Neural progenitor cell (in vitro differentiated cells): ENCODE results near the gene METTL14. TPM values are rescaled to one million over a fixed set of nuclear protein-coding genes. Genes with fewer than 3 reads are reported as not detected.

Experiments used
- DNase-seq: peaks from one replicate; pipeline ENCODE4 v3.0.0-alpha.2; 2016; ENCODE audit warnings: low spot score
- H2AFZ ChIP-seq: fragments of 200-600 bp; sonication (generic); replicated peaks from 2 replicates; pipeline ENCODE4 v1.6.1; 2016; ENCODE audit warnings: antibody characterized with exemption
- H3F3A ChIP-seq: fragments of 200-600 bp; sonication (generic); 2 replicates; pipeline ENCODE4 v1.6.1; 2016; ENCODE audit warnings: antibody characterized with exemption, low read depth
- H3K27ac ChIP-seq: fragments of 200-600 bp; sonication (generic); 2 replicates; pipeline ENCODE4 v1.5.1; 2016; ENCODE audit warnings: mild to moderate bottlenecking
- H3K27me3 ChIP-seq: fragments of 200-600 bp; sonication (generic); 2 replicates; pipeline ENCODE4 v1.6.1; 2016; ENCODE audit warnings: mild to moderate bottlenecking, moderate library complexity
- H3K36me3 ChIP-seq: fragments of 200-600 bp; sonication (generic); 2 replicates; pipeline ENCODE4 v1.5.1; 2016
- H3K4me1 ChIP-seq: fragments of 200-600 bp; sonication (generic); 2 replicates; pipeline ENCODE4 v1.6.1; 2016; ENCODE audit warnings: mixed run types
- H3K4me2 ChIP-seq: fragments of 200-600 bp; sonication (generic); 2 replicates; pipeline ENCODE4 v1.6.1; 2016
- H3K4me3 ChIP-seq: fragments of 200-600 bp; sonication (generic); 2 replicates; pipeline ENCODE4 v1.5.1; 2016
- H3K79me2 ChIP-seq: fragments of 200-600 bp; sonication (generic); 2 replicates; pipeline ENCODE4 v1.6.1; 2016; ENCODE audit warnings: low read depth
- H3K9ac ChIP-seq: fragments of 200-600 bp; sonication (generic); 2 replicates; pipeline ENCODE4 v1.6.1; 2016
- H3K9me3 ChIP-seq: fragments of 200-600 bp; sonication (generic); 2 replicates; pipeline ENCODE4 v1.5.1; 2016; ENCODE audit warnings: low read depth
- H4K20me1 ChIP-seq: fragments of 200-600 bp; sonication (generic); 2 replicates; pipeline ENCODE4 v1.6.1; 2016; ENCODE audit warnings: low read depth
- H3K27ac Mint-ChIP-seq: 3 replicates; pipeline ENCODE4 v1.8.0; 2021; ENCODE audit warnings: mixed read lengths
- H3K27me3 Mint-ChIP-seq: 2 replicates; pipeline ENCODE4 v1.8.0; 2022; ENCODE audit warnings: low read depth, mild to moderate bottlenecking, inconsistent platforms, moderate library complexity, mixed read lengths; ENCODE audit not compliant: insufficient read depth
- H3K36me3 Mint-ChIP-seq: 3 replicates; pipeline ENCODE4 v1.8.0; 2021; ENCODE audit warnings: mixed read lengths
- H3K4me1 Mint-ChIP-seq: 3 replicates; pipeline ENCODE4 v1.8.0; 2021; ENCODE audit warnings: mixed read lengths
- H3K4me3 Mint-ChIP-seq: 3 replicates; pipeline ENCODE4 v1.8.0; 2021; ENCODE audit warnings: mild to moderate bottlenecking, moderate library complexity, mixed read lengths
- H3K9me3 Mint-ChIP-seq: 3 replicates; pipeline ENCODE4 v1.8.0; 2020; ENCODE audit warnings: mixed read lengths
- EZH2 ChIP-seq: fragments of 200-600 bp; sonication (generic); IDR thresholded peaks from 2 replicates; pipeline ENCODE4 v1.6.1; 2017; ENCODE audit warnings: antibody characterized with exemption, mild to moderate bottlenecking, moderate library complexity
- EZH2phosphoT487 ChIP-seq: fragments of 200-600 bp; sonication (generic); IDR thresholded peaks from 2 replicates; pipeline ENCODE4 v1.6.1; 2017; ENCODE audit warnings: antibody characterized with exemption
- total RNA-seq: library from RNA; depleted of rRNA; stranded (reverse); fragments of >200 nt; gene quantifications from 2 replicates; pipeline ENCODE4 v1.2.3, GENCODE V29; 2015; ENCODE audit warnings: low replicate concordance
- TF ChIP-seq, protein P1 (sequence below): fragments of 200-600 bp; sonication (generic); IDR thresholded peaks from 2 replicates; pipeline ENCODE4 v1.5.1; 2017; ENCODE audit warnings: antibody characterized with exemption, mild to moderate bottlenecking

METTL14 gene
- total RNA-seq, 1 donor from 2014 or later, result 43.2 TPM

DNA sequence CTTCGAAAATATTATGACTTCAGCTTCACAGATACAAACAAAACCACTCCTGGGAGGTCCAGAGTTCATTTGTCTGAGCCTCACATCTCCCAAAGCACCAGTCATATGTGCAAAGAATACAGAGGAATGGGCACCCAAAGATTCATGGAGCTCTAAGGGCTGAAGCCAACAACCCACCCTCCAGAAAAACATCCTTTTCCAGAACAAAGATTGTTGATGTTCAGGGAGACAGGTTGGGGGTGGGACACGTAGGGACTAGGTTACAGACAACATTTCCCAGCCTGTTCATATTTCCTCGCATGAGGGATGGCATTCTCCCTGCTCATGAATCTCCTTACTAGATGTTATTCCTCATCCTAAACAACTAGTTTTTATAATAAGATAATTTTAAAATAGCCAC lies 71.2 kb downstream of the METTL14 start:
- Mint-ChIP-seq H3K36me3 (peaks cover under 1% of the 10 kb centered on the region), H3K27ac (no peak overlapping the region), H3K4me1 (peaks cover 3% of the 10 kb centered on the region), H3K4me3 (no peak overlapping the region), H3K9me3 (no peaks in the 10 kb centered on the region), H3K27me3 (no peaks in the 10 kb centered on the region)
- no peak for TF ChIP-seq EZH2phosphoT487
- TF ChIP-seq, protein P1, sequence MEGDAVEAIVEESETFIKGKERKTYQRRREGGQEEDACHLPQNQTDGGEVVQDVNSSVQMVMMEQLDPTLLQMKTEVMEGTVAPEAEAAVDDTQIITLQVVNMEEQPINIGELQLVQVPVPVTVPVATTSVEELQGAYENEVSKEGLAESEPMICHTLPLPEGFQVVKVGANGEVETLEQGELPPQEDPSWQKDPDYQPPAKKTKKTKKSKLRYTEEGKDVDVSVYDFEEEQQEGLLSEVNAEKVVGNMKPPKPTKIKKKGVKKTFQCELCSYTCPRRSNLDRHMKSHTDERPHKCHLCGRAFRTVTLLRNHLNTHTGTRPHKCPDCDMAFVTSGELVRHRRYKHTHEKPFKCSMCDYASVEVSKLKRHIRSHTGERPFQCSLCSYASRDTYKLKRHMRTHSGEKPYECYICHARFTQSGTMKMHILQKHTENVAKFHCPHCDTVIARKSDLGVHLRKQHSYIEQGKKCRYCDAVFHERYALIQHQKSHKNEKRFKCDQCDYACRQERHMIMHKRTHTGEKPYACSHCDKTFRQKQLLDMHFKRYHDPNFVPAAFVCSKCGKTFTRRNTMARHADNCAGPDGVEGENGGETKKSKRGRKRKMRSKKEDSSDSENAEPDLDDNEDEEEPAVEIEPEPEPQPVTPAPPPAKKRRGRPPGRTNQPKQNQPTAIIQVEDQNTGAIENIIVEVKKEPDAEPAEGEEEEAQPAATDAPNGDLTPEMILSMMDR, result no peak
- TF ChIP-seq EZH2, result no peak
- Histone ChIP-seq H3K9me3 (no peaks in the 10 kb centered on the region), H3K9ac (no peak overlapping the region), H3F3A (no peaks in the 10 kb centered on the region), H3K27me3 (no peaks in the 10 kb centered on the region), H2AFZ (no peak overlapping the region), H3K4me3 (no peak overlapping the region), H3K27ac (no peak overlapping the region), H3K4me1 (no peaks in the 10 kb centered on the region), H3K4me2 (no peak overlapping the region), H3K79me2 (no peaks in the 10 kb centered on the region), H4K20me1 (no peaks in the 10 kb centered on the region), H3K36me3 (no peaks in the 10 kb centered on the region)
- no peak for DNase-seq

DNA sequence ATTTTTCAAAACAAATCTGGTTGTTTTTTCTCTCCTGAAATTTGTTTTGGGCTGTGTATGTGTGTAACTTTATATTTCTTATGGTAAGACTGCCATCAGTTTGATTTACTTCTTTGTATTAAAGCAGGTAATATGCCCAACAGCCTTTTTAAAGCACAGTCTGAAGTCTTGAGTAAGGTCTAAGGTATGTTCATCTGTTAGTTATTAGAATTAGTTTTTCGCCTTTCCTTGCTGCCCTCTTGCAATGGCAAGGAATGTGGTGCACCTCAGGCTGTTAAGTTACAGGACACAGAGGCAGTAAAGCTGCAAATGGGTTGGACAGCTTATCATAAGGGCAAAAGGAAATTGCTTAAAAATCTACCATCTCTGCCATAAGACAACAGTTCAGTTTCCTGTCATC lies 71.8 kb downstream of the METTL14 start:
- Histone ChIP-seq H2AFZ (no peak overlapping the region), H3K9me3 (no peaks in the 10 kb centered on the region), H3K4me1 (no peaks in the 10 kb centered on the region), H3K4me2 (no peak overlapping the region), H3K9ac (no peak overlapping the region), H3K27ac (no peak overlapping the region), H3K4me3 (no peak overlapping the region), H4K20me1 (no peaks in the 10 kb centered on the region), H3F3A (no peaks in the 10 kb centered on the region), H3K79me2 (no peaks in the 10 kb centered on the region), H3K36me3 (no peaks in the 10 kb centered on the region), H3K27me3 (no peaks in the 10 kb centered on the region)
- Mint-ChIP-seq H3K9me3 (no peaks in the 10 kb centered on the region), H3K4me1 (peaks cover 3% of the 10 kb centered on the region), H3K4me3 (no peak overlapping the region), H3K36me3 (no peaks in the 10 kb centered on the region), H3K27me3 (no peaks in the 10 kb centered on the region), H3K27ac (no peak overlapping the region)
- TF ChIP-seq EZH2phosphoT487 (no peak), EZH2 (no peak)
- TF ChIP-seq, protein P1, result no peak
- no peak for DNase-seq

DNA sequence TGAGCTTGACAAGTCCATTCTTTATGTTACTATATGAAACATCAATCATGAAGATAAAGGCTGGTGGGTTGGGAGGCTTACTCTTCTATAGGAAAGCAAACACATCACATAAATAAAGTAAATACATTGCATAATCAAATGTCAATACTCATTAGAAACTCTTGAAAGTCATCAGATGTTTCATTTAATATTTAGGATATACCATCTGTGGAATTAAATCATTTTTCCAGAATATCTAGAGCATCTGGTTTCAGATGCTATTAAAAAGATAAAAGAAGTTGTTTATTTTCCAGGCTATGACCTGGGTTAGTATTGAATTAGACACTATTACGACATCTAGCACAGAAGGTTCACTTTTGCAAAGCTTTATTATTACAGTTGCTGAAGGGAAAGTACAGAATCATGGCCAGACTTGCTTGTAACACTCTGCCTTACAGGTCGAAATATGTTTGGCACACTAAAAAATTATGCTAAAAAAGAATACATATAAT lies 72.6 kb downstream of the METTL14 start:
- Mint-ChIP-seq H3K4me1 (peaks cover 3% of the 10 kb centered on the region), H3K27me3 (no peaks in the 10 kb centered on the region)

More for the DNA sequence above, 72.6 kb downstream of the METTL14 start:
- Mint-ChIP-seq H3K27ac (no peak overlapping the region), H3K4me3 (no peak overlapping the region), H3K9me3 (no peaks in the 10 kb centered on the region), H3K36me3 (no peaks in the 10 kb centered on the region)
- Histone ChIP-seq H3K27me3 (no peaks in the 10 kb centered on the region), H2AFZ (no peak overlapping the region), H3K9ac (no peak overlapping the region), H3K9me3 (no peaks in the 10 kb centered on the region), H3K79me2 (no peaks in the 10 kb centered on the region), H3K27ac (no peak overlapping the region), H3K4me1 (no peaks in the 10 kb centered on the region), H3F3A (no peaks in the 10 kb centered on the region), H4K20me1 (no peaks in the 10 kb centered on the region), H3K36me3 (no peaks in the 10 kb centered on the region), H3K4me3 (no peak overlapping the region), H3K4me2 (no peak overlapping the region)
- no peak for DNase-seq
- TF ChIP-seq, protein P1, result no peak
- TF ChIP-seq EZH2phosphoT487 (no peak), EZH2 (no peak)
